ENCODE data around the gene INPP5K. TPM values are rescaled to one million over a fixed set of nuclear protein-coding genes. Genes with fewer than 3 reads are reported as not detected.
A peak's percentile ranks its signal among the peaks of the same experiment; 100 is the strongest.

The INPP5K gene
- total and polyA plus RNA-seq, 10 of the 15 experiments (the other 5 are each of a cell fraction or from before 2014, with no cell fraction given): 0.58 to 41.2 (median 23.3) TPM

- TF ChIP-seq ZBTB40 (IDR thresholded peaks at IDR 0.05; ENCODE audit: borderline replicate concordance) (no peak), ZSCAN29 (IDR thresholded peaks at IDR 0.05) (peak; percentile 53; the same call in 1 of the 2 replicates), CBX5 (IDR thresholded peaks at IDR 0.05; ENCODE audit: low read depth) (no peak), ELK1 (IDR thresholded peaks at IDR 0.05; ENCODE audit: low read depth, low read length) (no peak), JUNB (IDR thresholded peaks at IDR 0.05) (no peak), SUPT20H (IDR thresholded peaks at IDR 0.05; ENCODE audit: borderline replicate concordance, control insufficient read depth, low read depth, low read length) (no peak), SP1 (IDR thresholded peaks at IDR 0.05; ENCODE audit: low read depth, low read length) (no peak), CHD1 (IDR thresholded peaks at IDR 0.05; ENCODE audit: low read depth, low read length) (no peak), HCFC1 (IDR thresholded peaks at IDR 0.05; ENCODE audit: low read length) (peak; percentile 21; the same call in 1 of the 2 replicates), NKRF (conservative IDR thresholded peaks at IDR 0.05) (peak; percentile 77), ZNF592 (IDR thresholded peaks at IDR 0.05) (peak; percentile 20; the same call in 1 of the 2 replicates), PRDM15 (CRISPR knock-in tag; IDR thresholded peaks at IDR 0.05) (no peak)
Measured at GRCh38 chr17:1487939-1488825, 28.2 kb downstream of the INPP5K start (continued).
